ENCODE results near the gene STX18. TPM values are rescaled to one million over a fixed set of nuclear protein-coding genes. Genes with fewer than 3 reads are reported as not detected.

The STX18 gene
- total RNA-seq, 1 donor from 2014 or later: 32.4 TPM

DNA sequence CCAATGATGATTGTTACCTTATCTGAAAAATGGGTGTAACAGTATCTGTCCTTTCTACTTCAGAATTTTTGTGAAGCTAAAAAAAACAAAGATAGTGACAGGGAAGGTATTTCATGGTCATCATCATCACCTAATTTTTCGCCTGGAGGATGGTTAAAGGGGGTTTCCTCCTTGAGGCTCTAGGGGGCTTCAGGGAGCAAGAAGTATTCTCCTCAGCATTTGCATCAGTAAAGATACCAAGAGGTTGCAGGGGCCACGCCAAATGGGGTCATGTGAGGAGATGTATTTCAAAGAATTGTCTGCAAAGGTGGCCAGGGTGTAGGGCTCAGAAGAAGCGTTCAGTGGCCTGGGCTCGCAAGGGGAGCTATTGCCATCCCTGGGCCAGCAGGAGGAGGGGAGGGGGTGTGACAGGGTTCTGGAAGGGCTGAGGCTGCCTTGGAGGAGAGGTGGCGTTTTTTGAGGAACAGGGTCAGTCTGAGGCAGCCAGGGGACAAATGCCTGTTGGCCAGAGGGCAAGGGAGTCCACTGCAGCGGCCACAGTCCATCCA lies 162.2 kb downstream of the STX18 start:
- DNase-seq (ENCODE audit: low spot score): no peak

DNA sequence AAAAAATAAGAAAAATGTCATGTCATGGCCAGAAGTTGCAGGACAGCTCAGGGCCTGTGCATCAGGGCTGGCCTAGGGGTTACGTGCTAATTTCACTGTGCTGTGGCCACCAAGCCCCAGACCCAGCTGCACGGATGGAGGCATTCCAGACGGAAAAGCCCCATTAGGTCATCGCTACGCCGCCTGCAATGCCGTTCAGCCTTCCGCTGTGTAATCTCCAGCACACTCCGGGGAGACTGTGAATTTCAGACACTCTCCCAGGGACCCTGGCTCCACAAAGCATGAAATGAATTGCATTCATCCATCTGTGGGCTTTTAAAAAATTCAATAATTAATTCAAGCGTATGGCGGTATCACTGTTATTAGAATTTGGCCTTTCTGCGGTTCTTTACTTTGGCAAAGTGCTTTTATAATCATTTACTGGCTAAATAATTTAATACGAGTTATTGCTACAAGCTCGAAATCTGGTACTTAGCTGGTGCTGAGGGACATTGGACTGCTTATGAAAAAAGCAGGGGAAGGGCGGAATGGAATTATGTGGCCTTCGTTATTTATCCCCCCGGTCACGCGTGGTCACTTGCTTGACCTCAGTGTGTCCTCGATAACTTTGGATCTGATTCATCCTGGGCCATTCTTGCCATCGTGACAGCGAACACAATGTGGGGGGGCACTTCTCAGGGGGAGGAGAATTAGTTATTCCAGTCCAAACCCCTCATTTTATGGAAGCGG lies 164.0 kb downstream of the STX18 start:
- no peak for DNase-seq (ENCODE audit: low spot score)

DNA sequence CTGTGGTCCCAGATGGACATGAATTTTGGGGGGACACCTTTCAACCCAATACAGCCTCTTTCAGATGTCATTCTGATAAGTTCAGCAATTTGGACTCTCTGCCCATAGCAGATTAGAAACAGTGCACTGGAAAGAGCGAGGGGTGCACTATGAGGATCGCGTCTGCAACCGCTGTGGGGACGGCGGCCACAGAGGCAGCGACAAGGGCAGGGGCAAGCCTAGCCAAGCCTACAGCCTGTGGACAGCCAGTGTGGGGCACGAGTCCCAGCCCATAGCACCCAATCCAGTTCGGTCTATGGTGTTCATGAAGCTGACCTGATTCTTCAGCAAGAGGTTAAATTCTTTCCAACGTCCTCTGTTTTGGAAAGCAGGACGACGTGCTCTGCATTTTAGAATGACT lies 164.7 kb downstream of the STX18 start:
- DNase-seq (ENCODE audit: low spot score): no peak

DNA sequence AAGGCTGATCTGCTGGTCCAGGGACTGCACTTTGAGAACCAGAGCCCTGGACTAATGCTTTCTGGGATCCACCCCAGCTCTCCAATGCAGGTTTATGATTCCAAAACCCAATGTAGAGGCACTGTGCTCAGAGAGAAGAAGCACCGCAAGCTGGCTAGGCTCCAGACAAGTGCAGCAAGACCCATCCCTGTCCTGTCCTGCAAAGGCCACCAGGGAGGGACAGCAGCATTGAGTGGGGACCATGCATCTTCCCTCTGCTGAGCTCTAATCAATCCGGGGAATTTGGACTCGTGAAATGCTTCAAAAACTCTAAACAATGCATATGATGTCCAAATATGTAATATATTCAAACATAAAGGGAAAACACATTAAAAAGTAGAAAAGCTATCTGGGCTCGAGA lies 165.8 kb downstream of the STX18 start:
- no peak for DNase-seq (ENCODE audit: low spot score)

DNA sequence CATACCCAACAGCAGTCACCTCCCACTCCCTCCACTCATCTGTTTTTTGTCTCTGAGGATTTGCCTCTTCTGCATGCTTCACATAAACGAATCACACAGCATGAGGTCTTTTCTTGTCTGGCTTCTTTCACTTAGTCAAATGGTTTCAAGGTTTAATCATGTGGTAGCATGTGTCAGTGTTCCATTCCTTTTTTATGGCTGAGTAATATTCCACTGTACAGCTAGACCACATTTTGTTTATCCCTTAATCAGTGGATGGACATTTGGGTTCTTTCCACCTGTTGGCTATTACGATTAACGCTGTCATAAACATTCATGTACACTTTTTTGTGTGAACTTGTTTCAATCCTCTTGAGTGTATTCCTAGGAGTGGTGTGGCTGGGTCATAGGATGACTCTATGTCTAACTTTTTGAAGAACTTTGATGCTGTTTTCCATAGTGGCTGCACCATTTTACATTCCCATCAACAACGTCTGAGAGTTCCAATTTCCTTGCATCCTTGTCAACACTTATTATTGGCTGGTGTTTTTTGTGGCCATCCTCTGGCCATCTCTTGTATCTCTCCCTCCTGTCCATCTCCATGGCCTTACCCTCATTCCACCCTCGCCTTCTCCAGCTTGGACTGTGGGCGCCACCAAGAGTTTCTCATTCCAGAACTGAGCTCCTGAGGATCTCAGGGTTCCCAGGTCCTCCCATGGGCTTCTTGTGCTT lies 167.3 kb downstream of the STX18 start:
- DNase-seq (ENCODE audit: low spot score): no peak

Other genes starting within 250 kb of the STX18 start
- gene NSG1, start 154.9 kb downstream of the STX18 start, total RNA-seq: 1.6 TPM